ENCODE measurements around the gene EEPD1.

- TF ChIP-seq CTCF (IDR thresholded peaks at IDR 0.05) (no peak), POLR2A (IDR thresholded peaks at IDR 0.05) (no peak)
These were observed 146.2 kb downstream of the EEPD1 start for GRCh38 chr7:36299223-36299774.

All from thyroid gland (tissue), 4 donors.